Neuron (in vitro differentiated cells): ENCODE measurements around the gene VAPA.

Experiments used
- H2AFZ ChIP-seq: one replicate; pipeline ENCODE4 v1.6.1; 2013; ENCODE audit warnings: low read depth, mild to moderate bottlenecking, inconsistent platforms, low read length, moderate library complexity
- H3K27me3 ChIP-seq: one replicate; pipeline ENCODE4 v1.6.1; 2013; ENCODE audit warnings: low read length; ENCODE audit not compliant: insufficient read depth
- H3K36me3 ChIP-seq: one replicate; pipeline ENCODE4 v1.6.1; 2013; ENCODE audit warnings: low read length; ENCODE audit not compliant: insufficient read depth
- H3K4me1 ChIP-seq: one replicate; pipeline ENCODE4 v1.6.1; 2013; ENCODE audit warnings: low read length; ENCODE audit not compliant: insufficient read depth
- H3K4me3 ChIP-seq: 2 replicates; pipeline ENCODE4 v1.5.1; 2013; ENCODE audit warnings: mild to moderate bottlenecking, low read length, moderate library complexity
- H3K9me3 ChIP-seq: one replicate; pipeline ENCODE4 v1.6.1; 2013; ENCODE audit warnings: low read length

Gene VAPA

GRCh38 chr18:9987931-9988330, 74.1 kb downstream of the VAPA start:
- Histone ChIP-seq H3K36me3 (no peaks in the 10 kb centered on the region), H3K4me1 (peaks cover 18% of the 10 kb centered on the region), H3K9me3 (peaks cover 1% of the 10 kb centered on the region), H3K27me3 (no peaks in the 10 kb centered on the region), H2AFZ (no peak overlapping the region), H3K4me3 (no peak overlapping the region)

- Histone ChIP-seq H3K36me3 (no peaks in the 10 kb centered on the region), H2AFZ (no peak overlapping the region), H3K9me3 (peaks cover 1% of the 10 kb centered on the region), H3K27me3 (no peaks in the 10 kb centered on the region), H3K4me1 (peaks cover 23% of the 10 kb centered on the region), H3K4me3 (no peak overlapping the region)
Observed at GRCh38 chr18:9988665-9989064, 74.8 kb downstream of the VAPA start.

GRCh38 chr18:9989481-9989880, 75.7 kb downstream of the VAPA start:
- no peak overlapping the region for H3K4me3 ChIP-seq
- H3K9me3 ChIP-seq, result peaks cover 1% of the 10 kb centered on the region
- no peaks in the 10 kb centered on the region for H3K36me3 ChIP-seq

GRCh38 chr18:9991011-9992000, 77.5 kb downstream of the VAPA start:
- Histone ChIP-seq H3K4me3 (no peak overlapping the region), H3K36me3 (no peaks in the 10 kb centered on the region), H3K9me3 (peaks cover 1% of the 10 kb centered on the region), H2AFZ (no peak overlapping the region), H3K27me3 (no peaks in the 10 kb centered on the region), H3K4me1 (peaks cover 27% of the 10 kb centered on the region)

More at GRCh38 chr18:9989481-9989880, 75.7 kb downstream of the VAPA start:
- Histone ChIP-seq H3K27me3 (no peaks in the 10 kb centered on the region), H3K4me1 (peaks cover 27% of the 10 kb centered on the region), H2AFZ (no peak overlapping the region)

- H3K4me3 ChIP-seq, result no peak overlapping the region
- peaks cover 2% of the 10 kb centered on the region for H3K9me3 ChIP-seq
- H2AFZ ChIP-seq, result no peak overlapping the region
- peaks cover 23% of the 10 kb centered on the region for H3K4me1 ChIP-seq
- H3K27me3 ChIP-seq, result no peaks in the 10 kb centered on the region
- no peaks in the 10 kb centered on the region for H3K36me3 ChIP-seq
Observed at GRCh38 chr18:9992300-9992972, 78.6 kb downstream of the VAPA start.

- Histone ChIP-seq H3K9me3 (peaks cover 6% of the 10 kb centered on the region), H3K36me3 (no peaks in the 10 kb centered on the region), H3K27me3 (no peaks in the 10 kb centered on the region), H2AFZ (no peak overlapping the region), H3K4me1 (peaks cover 17% of the 10 kb centered on the region), H3K4me3 (no peak overlapping the region)
Observed at GRCh38 chr18:9992973-9993520, 79.2 kb downstream of the VAPA start.

- no peaks in the 10 kb centered on the region for H3K36me3 ChIP-seq
- H2AFZ ChIP-seq, result no peak overlapping the region
- H3K4me3 ChIP-seq, result no peak overlapping the region
- peaks cover 12% of the 10 kb centered on the region for H3K4me1 ChIP-seq
- no peaks in the 10 kb centered on the region for H3K27me3 ChIP-seq
- peaks cover 6% of the 10 kb centered on the region for H3K9me3 ChIP-seq
Observed at GRCh38 chr18:9993521-9994025, 79.8 kb downstream of the VAPA start.

- Histone ChIP-seq H3K4me3 (no peak overlapping the region), H3K27me3 (no peaks in the 10 kb centered on the region), H3K4me1 (peaks cover 9% of the 10 kb centered on the region), H3K9me3 (peaks cover 6% of the 10 kb centered on the region), H2AFZ (no peak overlapping the region), H3K36me3 (no peaks in the 10 kb centered on the region)
Observed at GRCh38 chr18:9994026-9994570, 80.3 kb downstream of the VAPA start.

- no peaks in the 10 kb centered on the region for H3K27me3 ChIP-seq
- no peaks in the 10 kb centered on the region for H3K36me3 ChIP-seq
- H3K4me3 ChIP-seq, result no peak overlapping the region
- peaks cover 6% of the 10 kb centered on the region for H3K9me3 ChIP-seq
- H3K4me1 ChIP-seq, result peaks cover 9% of the 10 kb centered on the region
- H2AFZ ChIP-seq, result no peak overlapping the region
Observed at GRCh38 chr18:9994701-9995235, 81.0 kb downstream of the VAPA start.

- H3K4me1 ChIP-seq, result peaks cover 9% of the 10 kb centered on the region
- H3K36me3 ChIP-seq, result no peaks in the 10 kb centered on the region
- no peak overlapping the region for H3K4me3 ChIP-seq
- peaks cover 6% of the 10 kb centered on the region for H3K9me3 ChIP-seq
- no peak overlapping the region for H2AFZ ChIP-seq
- H3K27me3 ChIP-seq, result no peaks in the 10 kb centered on the region
Observed at GRCh38 chr18:9995631-9996030, 81.8 kb downstream of the VAPA start.

GRCh38 chr18:9996094-9996493, 82.3 kb downstream of the VAPA start:
- H3K27me3 ChIP-seq, result no peaks in the 10 kb centered on the region

GRCh38 chr18:9997711-9998110, 83.9 kb downstream of the VAPA start:
- no peaks in the 10 kb centered on the region for H3K27me3 ChIP-seq
- no peak overlapping the region for H3K4me3 ChIP-seq
- no peak overlapping the region for H2AFZ ChIP-seq
- peaks cover 9% of the 10 kb centered on the region for H3K4me1 ChIP-seq
- H3K36me3 ChIP-seq, result no peaks in the 10 kb centered on the region
- peaks cover 4% of the 10 kb centered on the region for H3K9me3 ChIP-seq

More at GRCh38 chr18:9996094-9996493, 82.3 kb downstream of the VAPA start:
- Histone ChIP-seq H3K9me3 (peaks cover 6% of the 10 kb centered on the region), H3K4me3 (no peak overlapping the region), H2AFZ (no peak overlapping the region), H3K36me3 (no peaks in the 10 kb centered on the region), H3K4me1 (peaks cover 9% of the 10 kb centered on the region)
